Endothelial cell of hepatic sinusoid (primary cell): ENCODE data around the gene APLN.

ENCODE experiments used
- in situ Hi-C: cut with HindIII; loops from 2 replicates; pipeline ENCODE4 v1.10.0; 2017; ENCODE audit warnings: low sequenced_read_pairs

APLN gene, protein sequence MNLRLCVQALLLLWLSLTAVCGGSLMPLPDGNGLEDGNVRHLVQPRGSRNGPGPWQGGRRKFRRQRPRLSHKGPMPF

DNA sequence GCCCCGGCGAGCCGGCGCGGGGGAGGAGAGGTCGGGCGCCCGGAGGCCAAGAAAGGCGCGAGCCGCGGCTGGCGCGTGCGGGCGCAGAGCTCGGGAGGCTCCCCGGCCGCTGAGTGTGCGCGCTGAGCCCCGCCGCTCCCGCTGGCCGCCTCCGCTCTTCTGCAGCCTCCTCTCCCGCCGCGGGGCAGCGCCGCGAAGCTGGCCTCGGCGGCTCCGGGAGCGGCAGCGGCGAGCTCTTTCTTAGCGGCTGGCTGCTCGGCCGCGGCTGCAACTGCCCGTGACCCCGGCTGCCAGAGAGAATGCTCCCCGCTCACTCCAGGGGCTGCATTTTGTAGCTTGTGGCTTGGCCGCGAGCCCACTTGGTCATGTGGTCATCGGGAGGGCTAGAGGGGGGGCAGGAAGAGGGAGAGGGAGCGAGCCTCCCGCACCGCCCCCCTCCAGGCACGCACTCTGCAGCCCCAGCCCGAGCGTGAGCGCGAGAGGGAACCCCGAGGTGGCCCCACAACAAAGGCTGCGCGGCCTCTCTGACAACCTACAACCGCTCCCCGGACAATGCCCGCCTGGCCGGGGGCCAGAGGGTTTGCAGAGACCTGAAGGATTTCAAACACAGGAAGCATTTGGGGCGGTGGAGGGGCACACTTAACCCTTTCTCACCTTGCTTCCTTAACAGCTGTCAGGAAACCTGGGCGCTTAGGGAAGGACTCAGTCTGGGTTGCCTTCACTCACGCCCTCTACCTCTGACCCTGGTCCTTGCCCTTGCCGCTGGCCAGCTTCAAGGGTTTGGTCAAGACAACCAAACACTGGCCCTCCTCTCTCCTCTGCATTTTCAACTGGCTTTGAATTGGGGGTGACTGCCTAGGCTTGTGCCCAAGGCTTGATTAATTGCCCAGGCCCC lies at the start of gene APLN:
TSS of gene APLN (minus strand) at position 305 of the 895 bp plus-strand sequence. CDS start 326 bp downstream, outside the sequence.
- in situ Hi-C loops: no loop called here

DNA sequence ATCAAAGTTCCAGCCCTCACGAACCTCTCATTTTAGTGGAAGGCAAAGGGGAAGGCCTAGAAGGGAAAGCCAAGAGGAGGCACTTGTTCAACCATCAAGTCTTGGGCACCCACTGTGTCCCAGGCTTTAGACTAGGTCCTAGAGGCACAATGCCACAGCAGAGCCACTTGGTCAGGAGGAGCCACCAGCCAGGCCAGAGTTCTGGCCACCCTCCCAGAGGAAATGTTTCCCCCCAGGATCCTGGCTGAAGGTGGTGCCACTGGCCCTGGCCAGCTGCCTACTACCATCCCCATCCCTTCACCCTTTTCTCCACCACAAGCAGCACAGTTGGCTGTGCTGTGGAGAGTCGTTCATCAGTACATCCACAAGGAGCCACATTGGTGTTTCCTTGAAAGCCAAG lies 49.7 kb upstream of the APLN start:
- in situ Hi-C loops: no loop called here

DNA sequence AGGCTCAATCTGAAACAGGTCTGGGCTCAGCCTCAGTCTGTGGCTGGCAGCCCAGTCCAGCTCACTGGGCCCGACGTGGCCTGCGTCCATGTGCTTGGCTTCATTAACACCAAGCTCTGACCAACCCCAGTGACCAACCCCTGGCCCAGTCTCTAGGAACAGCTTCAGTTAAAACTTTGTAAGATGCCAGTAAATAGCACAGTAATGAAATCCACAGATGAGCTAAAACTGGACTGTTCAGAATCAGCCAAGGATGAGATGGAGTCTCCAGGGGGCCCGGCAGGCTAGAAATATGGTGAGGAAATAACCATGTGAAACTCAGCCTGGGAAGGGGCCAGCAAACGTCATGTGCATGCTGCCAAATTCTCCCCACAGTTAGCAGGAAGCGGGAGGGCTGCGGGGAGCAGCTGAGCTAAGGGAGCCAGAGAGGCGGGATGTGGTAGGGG lies 46.9 kb upstream of the APLN start:
- in situ Hi-C loops: no loop called here

DNA sequence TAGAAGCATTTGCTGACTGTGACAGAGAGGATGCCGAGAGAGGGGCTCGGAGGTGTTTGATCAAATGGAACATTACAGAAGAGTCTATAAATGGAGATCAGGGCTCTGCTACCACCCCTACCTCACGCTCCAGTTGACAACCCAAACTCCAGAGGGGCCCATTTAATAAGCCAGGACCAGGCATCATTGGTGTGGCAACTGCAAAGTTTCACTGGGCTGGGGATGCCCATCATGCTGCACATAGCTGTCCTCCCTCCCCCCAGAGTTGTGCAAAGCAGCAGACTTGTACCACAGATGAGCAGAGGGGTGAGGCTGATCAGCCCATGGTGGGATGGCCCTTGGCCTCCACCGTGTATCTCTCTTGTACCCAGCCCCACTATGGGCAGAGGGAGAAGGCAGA lies 45.8 kb upstream of the APLN start:
- in situ Hi-C loops: no loop called here

DNA sequence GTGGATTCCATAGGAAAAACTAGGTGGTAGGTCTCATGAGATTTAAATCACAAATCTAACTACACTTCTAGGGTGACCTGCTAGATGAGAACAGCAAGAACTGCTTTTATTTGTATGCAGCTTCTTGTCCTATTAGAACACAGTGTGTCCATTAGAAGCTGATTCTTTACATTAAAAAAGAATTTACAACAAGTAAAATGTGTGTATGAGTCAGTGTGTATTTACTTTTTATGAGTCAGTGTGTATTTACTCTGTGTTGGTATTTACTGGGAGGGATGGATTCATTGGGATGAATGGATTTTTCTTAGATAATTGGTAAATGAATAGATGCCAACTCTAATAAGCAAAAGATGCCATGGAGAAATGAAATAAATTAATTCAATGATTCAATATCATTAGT lies 43.4 kb upstream of the APLN start:
- in situ Hi-C loops: no loop called here

DNA sequence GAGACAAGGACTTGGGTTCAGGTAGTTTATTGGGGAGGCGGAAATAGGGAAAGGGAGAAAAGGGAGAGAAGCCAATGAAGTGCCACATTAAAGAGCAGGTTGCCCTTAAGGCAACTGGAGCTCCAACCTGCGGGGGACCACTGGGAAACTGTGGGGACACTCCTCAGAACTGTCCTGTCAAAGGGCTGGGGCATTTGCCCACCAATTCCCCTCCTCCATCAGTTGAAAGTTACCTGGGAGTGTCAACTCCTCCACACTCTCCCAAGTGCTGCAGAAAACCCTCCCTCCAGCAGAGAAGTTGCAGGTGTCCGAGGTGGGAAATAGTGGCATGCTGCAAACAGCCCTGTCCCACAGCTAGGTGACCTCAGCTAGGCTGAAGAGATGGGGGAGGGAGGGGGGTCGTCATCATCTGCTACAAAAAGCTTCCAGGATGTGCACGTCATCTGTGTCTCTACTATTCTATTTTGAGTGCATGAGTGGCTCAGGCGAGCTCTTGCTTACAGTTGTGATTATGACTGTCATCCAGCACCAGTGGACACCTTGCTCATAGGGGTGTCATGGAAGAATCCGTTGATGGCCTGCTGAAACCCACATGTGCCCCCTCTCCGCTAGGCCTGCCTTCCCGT lies 42.6 kb upstream of the APLN start:
- in situ Hi-C loops: no loop called here

DNA sequence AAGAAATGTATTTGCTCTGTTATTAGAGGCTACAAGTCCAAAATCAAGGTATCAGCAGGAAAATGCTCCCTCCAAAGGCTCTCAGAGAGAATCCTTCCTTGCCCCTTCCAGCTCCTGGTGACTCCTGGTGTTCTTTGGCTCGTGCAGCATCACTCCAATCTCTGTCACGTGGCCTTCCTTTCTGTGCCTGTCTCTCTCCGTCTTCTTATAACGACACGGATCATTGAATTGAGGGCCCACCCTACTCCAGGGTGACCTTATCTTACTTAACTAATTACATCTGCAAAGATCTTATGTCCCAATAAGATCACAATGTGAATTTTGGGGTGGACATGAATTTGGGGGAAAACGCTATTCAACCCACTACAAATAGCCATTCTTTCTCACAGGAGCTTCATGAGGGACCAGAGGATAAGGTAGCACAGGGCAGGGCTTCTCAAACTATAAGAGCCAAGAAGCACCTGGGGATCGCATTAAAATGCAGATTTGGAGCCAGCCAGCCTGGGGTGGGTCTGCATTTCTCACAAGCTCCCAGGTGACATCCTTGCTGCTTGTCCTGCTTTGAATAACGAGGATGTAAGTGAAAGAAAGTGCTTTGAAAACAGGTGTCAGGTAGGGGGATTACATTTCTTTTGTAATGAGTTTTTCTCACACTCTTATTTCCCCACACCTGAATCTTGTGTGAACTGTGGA lies 41.9 kb upstream of the APLN start:
- in situ Hi-C loops: no loop called here

DNA sequence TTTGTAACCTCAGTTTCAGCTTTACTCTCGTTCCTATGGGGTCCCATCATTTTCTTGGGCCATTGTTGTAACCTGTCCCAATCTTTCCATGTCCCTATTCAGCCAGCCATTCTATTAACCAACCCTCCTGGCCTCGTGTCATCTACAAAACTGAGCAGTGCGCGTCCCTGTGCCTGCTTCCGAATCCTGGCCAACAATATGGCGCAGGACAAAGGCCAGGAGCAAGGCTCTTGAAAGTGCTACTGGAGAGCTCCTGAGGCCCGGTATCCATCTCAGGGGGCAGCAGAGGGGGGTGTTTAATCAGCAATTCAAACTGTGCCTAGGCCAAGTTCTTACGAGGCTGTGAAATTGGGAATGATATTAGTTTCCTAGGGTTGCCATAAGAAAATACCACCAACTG lies 41.2 kb upstream of the APLN start:
- in situ Hi-C loops: no loop called here

DNA sequence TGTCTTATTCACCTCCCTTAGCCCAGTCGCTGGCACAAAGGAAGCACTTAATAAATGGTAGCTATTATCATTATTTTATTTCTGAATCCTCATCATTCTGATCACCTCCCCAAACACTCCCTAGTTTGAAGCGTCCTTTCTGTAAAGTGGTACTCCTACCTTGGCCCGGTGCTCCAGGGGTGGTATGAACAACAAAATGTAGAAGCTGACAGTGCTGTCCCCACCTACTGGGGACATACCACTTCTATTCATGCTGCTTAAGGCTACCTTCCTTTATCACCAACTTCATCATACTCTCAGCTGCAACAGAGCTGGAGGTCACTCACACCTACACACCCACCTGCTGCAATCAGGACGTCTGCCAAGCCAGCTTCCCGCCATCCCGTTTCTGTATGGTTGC lies 40.8 kb upstream of the APLN start:
- in situ Hi-C loops: no loop called here

DNA sequence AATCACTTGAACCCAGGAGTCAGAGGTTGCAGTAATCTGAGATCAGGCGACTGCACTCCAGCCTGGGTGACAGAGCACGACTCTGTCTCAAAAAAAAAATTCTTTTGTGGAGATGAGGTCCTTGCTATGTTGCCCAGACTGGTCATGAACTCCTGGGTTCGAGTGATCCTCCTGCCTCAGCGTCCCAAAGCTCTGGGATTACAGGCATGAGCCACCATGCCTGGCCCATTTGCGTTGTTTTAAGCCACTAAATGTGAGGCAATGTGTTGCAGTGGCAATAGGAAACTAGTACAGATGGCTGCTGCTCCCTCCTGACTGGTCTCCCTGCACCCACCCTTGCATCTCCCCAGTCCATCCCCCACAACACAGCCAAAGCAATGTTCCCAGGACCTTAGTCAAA lies 40.0 kb upstream of the APLN start:
- in situ Hi-C loops: no loop called here

DNA sequence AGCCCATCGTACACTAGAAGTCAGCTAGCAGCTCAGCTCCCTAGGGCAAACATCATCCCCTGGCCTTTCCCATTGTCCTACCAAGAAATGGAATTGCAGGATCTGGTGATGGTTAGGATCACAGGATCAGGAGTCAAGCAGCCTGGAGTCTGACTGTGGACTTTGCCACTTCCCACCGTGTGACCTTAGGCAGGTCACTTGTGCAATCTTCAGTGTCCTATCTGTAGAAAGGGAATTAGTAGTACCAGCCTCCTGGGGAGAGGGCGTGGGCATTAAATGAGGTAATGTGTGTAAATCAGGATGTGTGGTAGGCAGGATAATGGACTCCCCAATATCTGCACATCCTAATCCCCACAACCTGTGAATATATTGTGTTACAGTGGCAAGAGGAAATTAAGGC lies 38.6 kb upstream of the APLN start:
- in situ Hi-C loops: no loop called here

DNA sequence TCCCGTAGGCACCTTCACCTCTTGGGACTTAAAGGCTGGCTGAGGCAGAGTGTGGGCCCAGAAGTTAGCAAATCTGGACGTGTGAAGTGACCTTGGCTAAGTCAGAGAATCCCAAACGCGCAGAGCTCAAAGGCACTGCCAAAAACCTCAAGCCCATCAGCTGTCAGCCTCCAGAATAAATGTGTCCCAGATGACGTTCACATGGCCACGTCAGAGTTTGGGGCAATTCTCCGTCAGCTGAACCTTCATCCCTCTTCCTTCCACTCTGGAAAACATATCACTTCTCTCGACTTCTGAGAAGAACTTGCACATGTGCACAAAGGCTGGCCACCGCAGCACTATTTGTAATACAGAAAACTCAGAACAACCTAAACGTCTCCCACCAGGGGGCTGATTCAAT lies 35.7 kb upstream of the APLN start:
- in situ Hi-C loops: no loop called here

DNA sequence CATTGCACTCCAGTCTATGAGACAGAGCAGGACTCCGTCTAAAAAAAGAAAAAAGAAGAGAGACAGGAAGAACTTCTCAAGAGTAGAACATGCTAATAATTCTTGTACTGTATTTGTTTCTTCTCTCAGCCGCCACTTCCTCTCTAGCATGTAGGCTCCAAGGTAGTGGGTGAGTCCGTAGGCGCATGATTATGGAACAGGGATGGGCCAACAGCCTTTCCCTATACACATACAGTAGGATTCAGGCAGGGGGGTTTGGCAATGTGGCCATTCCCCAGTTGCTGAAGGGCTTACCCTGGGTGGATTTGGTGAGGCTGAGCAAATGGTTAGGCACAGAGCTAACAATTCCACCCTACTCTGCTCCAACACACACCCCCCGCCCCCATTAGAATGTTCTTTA lies 35.0 kb upstream of the APLN start:
- in situ Hi-C loops: no loop called here

DNA sequence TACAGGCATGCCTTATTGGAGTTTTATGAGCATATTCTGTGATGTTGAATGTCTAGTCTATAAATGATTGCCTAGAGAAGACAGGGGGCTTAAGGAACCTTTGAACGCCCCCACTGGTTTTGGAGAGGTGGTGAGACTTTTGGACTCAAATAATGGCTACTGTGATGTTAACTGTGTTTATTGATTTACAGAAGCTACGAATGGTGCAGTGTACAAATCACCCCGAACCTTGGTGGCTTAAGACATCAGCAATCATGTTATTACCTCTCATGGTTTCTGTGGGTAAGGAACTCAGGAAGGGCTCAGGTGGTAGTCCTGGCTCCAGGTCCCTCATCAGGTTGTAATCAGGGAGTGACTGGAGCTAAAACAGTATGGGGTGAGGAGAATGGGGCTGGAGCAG lies 33.3 kb upstream of the APLN start:
- in situ Hi-C loops: no loop called here

DNA sequence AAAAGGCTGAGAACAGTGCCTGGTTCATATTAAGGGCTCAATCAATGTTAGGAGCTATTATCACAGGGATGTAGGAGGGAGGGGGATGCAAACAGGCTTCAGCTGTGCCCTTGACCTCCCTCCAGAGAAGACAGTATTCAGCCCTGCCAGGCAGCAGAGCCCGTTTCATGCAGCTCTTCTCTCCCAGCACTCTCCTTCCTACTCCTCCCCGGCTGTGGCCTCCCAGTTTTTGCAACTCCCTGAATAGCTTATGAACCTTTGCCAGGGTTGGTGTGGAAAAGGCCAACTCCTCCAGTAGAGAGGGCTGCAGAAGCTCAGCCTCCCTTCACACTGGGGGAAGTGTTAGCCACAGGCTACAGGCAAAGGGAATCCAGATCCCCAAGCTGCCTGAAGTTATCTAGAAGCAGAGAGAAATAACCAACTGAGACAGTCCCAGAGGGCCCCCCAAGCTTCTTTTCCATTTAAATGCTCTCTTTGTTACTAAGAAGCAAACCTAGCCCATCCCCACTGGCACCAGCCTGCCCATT lies 31.7 kb upstream of the APLN start:
- in situ Hi-C loops: no loop called here

DNA sequence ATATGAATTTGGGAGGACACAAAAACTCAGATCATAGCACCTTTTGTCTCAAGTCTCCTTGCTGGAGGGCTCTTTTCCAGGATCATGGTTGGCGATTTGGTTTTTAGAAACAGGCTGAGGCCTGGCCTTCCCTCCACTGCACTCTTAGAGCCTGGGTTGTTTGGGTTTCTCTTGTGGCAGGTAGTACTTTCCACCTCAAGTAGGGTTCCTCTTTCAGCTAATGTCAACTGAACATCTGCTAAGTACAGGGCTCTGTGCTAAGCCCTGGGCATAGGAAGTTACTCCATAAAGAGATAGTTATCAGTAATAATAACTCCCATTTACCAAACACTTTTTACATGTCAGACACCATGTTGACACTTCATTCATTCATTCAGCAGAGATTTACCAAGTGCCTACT lies 28.2 kb upstream of the APLN start:
- in situ Hi-C loops: no loop called here

DNA sequence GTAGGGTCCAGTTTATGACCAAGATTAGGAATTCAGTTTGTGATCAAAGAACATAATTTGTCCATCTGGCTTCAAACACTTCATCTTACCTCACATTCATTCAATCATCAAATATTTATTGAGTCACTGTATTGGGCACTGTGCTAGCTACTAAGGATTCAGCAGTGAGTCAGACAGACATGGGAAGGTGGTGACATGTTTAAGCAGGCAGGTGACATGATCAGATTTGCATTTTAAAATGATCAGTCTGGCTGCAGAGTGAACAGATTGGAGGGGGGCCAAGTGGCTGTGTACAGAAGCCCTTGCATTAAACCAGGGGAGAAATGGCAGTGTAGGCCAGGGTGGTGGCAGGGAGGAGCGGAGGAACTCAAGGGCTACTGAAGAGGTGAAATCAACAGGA lies 25.1 kb upstream of the APLN start:
- in situ Hi-C loops: loop anchor here (5.0 kb wide), 1 partner anchor 52 kb away; no protein-coding TSS in a partner anchor

DNA sequence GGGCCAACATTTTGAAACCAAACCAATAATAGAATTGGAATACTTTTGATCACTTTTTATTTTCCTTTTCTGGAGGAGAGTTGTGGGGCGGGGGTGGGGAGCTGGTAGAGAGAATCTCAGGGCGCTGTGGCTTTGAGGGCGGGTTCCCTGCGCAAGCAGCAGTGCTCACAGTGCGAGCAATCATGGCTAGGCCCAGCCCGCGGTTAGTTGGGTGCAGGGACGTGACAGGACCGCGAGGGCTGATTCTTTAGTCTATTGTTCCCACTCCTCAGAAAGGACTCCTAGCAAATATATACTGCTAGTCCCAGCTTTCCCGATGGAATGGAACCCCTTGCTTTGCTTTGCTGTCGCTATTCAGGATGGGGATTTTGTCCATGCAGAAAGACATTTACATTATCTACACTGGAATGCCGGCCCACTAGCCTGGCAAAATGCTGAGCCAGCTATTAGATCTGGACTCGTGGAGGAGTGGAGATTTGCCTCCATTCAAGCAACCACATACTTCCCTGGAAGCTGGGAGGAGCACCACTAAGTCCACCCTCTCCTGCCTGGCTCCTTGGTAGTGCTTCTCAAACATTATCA lies 23.9 kb upstream of the APLN start:
- in situ Hi-C loops: loop anchor here (5.0 kb wide), 1 partner anchor 54 kb away; no protein-coding TSS in a partner anchor

DNA sequence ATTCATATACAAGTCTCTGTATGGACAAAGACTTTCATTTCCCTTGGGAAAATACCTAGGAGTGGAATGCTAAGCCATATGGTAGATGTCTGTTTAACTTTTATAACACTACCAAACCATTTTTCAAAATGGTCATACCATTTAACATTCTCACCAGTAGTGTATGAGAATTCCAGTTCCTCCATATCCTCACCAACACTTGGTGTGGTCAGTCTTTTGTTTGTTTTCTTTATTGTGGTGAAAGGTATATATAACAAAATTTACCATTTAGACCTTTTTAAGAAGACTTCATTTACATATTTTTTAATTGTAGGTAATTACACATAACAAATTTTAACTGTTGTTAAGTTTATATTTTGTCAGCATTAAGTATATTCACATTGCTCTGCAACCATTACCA lies 12.7 kb upstream of the APLN start:
- in situ Hi-C loops: no loop called here

DNA sequence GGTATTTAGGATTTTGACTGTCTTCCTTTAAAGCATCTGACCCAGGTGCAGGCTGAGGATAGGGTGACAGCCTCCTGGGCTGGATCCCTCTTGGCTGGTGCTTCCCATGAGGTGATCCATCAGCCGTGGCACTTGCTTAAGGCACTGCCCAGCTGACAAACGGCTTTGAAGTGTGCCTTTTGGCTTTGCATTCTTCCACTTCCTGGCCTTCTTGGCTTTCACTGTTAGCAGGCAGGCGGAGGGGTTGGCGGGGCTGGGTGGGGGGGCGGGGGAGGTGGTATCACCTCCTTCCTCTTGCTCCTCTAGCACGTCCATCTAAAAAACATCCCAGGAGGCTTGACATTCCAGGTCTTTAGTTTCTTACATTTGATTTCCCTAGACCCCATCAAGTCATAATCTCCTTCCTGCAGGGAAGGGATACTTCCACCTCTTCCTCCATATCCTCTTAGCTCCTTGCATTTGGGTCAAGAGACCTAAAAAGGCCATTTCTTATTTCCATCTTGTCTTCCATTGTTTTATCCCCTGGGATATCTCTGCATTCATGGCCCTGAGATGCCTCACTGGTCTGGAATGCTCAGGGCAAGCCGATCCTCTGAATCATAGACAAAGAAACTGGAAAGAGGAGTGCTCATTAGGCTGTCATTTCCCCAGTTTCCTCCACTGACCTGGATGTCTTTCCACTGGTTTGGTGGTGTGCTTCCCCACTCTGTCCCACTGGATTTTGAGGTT lies 11.3 kb upstream of the APLN start:
- in situ Hi-C loops: no loop called here
